Measurements from ENCODE around the gene DAZAP1.
A peak's percentile ranks its signal among the peaks of the same experiment; 100 is the strongest.

DAZAP1 gene

DNA sequence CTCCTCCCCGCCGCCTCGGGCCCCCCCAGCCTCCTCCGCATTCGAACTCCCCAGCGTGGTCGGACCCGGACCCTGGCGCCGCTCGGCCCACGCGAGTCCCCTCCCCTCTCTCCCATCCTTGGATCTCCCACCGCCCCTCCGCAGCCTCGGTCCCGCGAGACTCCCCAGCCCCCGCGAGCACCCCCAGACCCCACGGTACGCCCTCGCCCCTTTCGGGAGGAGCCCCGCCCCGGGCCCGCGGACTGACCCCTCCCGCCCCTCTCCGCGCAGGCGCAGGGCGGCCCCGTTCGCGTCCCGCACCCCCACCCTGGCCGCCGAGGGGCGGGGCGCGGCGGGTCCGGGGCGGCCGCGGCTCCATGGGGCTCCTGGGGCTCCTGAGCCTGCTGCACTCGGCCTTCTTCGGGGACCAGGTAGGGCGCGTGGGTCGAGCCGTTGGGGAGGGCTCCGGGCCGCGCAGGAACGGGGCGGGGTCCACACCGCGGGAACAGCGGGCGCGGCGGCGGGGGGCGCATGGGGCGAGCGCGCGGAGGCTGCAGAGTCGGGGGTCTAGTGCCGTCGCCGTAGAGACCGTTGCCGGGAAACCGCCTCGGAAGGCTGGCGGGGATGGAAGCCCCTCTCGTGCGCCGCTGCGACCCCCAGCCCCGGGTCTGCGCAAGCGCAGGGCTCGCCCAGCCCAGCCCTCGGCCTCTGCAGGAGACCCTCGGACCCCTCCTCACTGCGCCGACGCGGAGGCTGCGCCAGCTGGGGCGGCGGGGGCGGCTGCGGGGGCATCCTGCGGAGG, 38.7 kb downstream of the DAZAP1 start:
- no peak for DNase-seq

DNA sequence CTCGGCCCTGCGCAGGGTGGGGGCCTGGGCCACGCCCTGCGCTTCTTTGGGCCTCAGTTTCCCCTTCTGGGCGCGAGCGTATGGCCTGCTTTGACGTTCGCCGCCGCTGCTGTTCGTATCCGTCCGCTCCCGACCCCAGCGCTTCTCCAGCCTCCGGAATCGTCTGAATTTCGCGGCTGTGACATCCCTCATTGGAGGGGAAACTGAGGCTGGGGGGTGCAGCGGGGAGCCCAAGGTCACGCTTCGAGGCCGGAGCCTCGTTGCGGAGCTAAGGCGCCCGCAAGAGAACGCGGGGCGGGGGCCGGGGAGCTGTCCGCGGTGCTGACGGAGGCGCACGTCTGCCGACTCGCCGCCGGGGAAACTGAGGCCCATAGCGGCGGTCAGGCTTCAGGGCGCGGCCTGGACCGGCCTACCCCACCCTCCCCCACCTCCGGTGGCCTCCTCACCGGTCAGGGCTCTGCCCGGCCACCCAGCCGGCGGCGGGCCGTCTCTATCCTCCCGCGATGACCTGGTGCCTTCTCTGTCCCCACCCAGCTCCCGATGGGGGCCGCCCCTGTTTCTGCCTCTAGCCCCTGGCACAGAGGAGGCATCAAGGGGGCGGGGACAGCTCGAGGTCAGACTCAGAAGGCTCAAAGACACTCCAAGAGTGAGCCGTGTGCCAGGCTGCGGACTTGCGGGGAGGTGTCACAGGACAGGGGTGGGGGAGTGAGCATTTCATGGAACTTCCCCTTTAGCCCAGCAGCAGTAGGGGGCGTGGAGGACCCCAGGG, 39.5 kb downstream of the DAZAP1 start:
- peak; percentile 40 for DNase-seq

- DNase-seq = no peak
Observed at GRCh38 chr19:1447504-1447903, 40.1 kb downstream of the DAZAP1 start.

- no peak for DNase-seq
Observed at GRCh38 chr19:1447944-1448343, 40.6 kb downstream of the DAZAP1 start.

DNA sequence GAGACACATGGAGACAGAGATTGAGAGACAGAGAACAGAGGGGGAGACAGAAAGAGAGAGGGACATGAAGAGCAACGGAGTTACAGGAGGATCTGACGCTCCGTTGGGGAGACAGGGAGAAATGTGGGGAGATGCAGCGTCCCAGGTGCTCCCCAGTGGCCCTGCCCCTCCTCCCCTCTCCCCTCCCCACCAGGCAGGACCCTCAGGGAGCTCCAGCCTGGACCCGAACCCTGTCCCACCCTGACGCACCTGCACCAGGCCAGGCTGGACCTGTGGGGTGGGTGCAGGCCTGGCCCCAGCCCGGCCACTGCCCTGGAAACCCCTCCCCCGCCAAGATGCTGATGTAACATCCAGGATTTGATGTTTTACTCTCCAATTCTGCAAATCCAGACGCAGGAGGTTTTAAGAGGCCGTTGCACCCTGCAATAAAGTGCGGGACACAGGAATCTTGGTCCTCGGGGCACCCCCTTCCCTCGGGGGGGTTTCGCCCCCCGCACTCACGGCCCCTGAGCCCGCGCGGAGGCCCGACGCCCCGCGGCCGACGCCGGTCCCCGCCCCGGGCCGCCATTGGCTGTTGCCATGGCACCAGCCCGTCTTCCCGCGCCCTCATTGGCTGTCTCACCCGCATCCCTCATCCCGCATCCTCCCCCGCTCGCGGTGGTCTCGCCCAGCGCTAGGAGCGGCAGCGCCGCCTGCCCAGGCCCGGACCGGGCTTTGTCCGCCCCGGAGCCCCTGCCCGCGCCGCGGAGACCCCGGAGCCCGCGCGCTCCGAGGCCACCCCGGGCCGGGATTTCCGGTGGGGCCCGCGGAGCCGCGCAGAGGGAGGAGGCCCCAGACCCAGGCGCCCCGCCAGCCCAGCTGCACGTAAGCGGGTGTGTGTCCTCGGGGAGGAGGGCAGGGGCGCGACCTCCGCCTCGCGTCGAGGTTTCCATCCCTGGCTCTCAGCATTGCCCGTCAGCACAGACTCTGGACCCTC, 42.4 kb downstream of the DAZAP1 start, which contains the start of gene APC2:
APC2 (plus strand) TSS at position 655 of the 976 bp plus-strand sequence. CDS start 2,881 bp downstream, outside the sequence.
- no peak for DNase-seq

GRCh38 chr19:1450735-1451731, 43.6 kb downstream of the DAZAP1 start:
- DNase-seq = no peak

- DNase-seq = no peak
Observed at GRCh38 chr19:1451916-1452801, 44.8 kb downstream of the DAZAP1 start.

- no peak for DNase-seq
Observed at GRCh38 chr19:1452802-1453524, 45.6 kb downstream of the DAZAP1 start.

- DNase-seq = no peak
Observed at GRCh38 chr19:1453525-1454364, 46.4 kb downstream of the DAZAP1 start.

DNA sequence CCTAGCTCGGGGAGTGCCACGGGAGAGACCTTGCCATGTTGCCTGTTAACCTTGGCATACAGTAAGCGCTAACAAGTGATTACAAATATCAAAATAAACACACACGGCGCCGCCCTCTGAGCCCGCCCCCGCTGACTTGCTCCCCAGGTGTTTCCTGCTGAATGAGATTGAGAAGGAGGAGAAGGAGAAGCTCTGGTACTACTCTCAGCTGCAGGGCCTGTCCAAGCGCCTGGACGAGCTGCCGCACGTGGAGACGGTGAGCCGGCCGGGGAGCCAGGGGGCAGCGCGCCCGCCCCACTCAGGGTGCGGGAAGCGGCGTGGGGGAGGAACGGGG, 47.6 kb downstream of the DAZAP1 start:
- DNase-seq = no peak

DNA sequence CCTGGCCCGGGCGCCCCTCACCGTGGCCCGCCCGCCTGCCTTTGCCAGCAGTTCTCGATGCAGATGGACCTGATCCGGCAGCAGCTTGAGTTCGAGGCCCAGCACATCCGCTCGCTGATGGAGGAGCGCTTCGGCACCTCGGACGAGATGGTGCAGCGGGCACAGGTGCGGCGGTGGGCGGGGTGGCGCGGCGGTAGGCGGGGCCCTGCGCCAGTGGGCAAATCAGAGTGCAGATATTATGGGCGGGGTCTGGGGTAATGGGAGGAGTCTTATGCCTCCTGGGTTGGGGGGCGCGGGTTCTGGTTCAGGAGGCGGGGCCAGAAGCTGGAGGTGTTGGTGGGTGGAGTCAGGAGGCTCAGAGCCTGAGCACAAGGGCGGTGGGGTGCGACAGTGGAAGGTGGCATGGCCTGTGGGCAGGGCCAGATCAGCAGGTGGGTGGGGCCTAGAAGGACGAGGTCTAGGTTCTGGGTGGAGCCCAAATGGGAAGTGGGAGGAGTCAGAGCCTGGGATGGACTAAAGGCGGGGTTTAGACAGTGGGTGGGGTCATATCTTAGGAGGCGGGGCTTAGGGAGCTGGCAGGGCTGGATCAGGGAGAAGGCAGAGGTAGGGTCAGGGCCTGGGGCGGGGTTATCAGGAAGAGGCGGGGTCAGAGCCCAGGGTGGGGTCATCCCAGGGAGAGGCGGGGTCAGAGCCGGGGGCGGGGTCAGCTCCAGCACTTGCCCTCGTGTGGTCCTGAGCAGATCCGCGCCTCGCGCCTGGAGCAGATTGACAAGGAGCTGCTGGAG, 48.1 kb downstream of the DAZAP1 start:
- no peak for DNase-seq

- no peak for DNase-seq
Observed at GRCh38 chr19:1456121-1456900, 48.9 kb downstream of the DAZAP1 start.

- no peak for DNase-seq
Observed at GRCh38 chr19:1457031-1457739, 49.8 kb downstream of the DAZAP1 start.

DNA sequence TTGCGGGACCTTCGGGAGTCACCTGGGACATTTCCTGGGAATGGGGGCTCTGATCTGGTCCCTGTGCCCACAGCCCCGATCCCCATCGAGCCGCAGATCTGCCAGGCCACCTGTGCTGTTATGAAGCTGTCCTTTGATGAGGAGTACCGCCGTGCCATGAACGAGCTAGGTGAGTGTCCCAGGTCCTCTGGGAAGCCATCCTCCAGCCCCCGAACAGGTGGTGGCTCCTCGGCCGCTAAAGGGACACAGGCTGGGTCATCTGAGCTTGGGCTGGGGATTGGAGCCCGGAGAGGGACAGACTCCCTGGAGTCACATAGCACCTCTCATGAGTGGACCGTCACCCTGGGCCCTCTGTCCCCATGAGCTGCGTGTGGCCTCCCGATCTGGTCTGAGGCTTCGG, 50.5 kb downstream of the DAZAP1 start:
- no peak for DNase-seq

GRCh38 chr19:1459479-1459878, 52.1 kb downstream of the DAZAP1 start:
- DNase-seq = no peak

All from stimulated activated CD4-positive, alpha-beta T cell treated with anti-CD3 and anti-CD28 coated beads, Interleukin-12 subunit alpha, Interleukin-12 subunit beta, amount 100 ng/mL, for 4 hours (primary cell).